GM18526 (cell line): Measurements from ENCODE around the gene MTHFD1L.

Source experiments
- POLR2A ChIP-seq: IDR thresholded peaks from 3 replicates; pipeline ENCODE4 v1.6.1; 2011; ENCODE audit not compliant: insufficient read length; ENCODE audit errors: extremely low read depth

Gene MTHFD1L

GRCh38 chr6:150914372-150914771 lies 48.9 kb downstream of the MTHFD1L start:
- no peak for TF ChIP-seq POLR2A

- no peak for TF ChIP-seq POLR2A
These were observed 49.8 kb downstream of the MTHFD1L start for GRCh38 chr6:150915131-150915879.

GRCh38 chr6:150915880-150916265 lies 50.4 kb downstream of the MTHFD1L start:
- no peak for TF ChIP-seq POLR2A

GRCh38 chr6:150919938-150920337 lies 54.4 kb downstream of the MTHFD1L start:
- TF ChIP-seq POLR2A, result no peak

- TF ChIP-seq POLR2A, result no peak
These were observed 56.6 kb downstream of the MTHFD1L start for GRCh38 chr6:150922137-150922536.

GRCh38 chr6:150924808-150925589 lies 59.5 kb downstream of the MTHFD1L start:
- TF ChIP-seq POLR2A, result no peak

- no peak for TF ChIP-seq POLR2A
These were observed 60.1 kb downstream of the MTHFD1L start for GRCh38 chr6:150925590-150925928.

- no peak for TF ChIP-seq POLR2A
These were observed 60.5 kb downstream of the MTHFD1L start for GRCh38 chr6:150925976-150926375.

- TF ChIP-seq POLR2A, result no peak
These were observed 63.4 kb downstream of the MTHFD1L start for GRCh38 chr6:150928882-150929281.

GRCh38 chr6:150929416-150929815 lies 63.9 kb downstream of the MTHFD1L start:
- no peak for TF ChIP-seq POLR2A

GRCh38 chr6:150930841-150931240 lies 65.3 kb downstream of the MTHFD1L start:
- TF ChIP-seq POLR2A, result no peak

- no peak for TF ChIP-seq POLR2A
These were observed 65.9 kb downstream of the MTHFD1L start for GRCh38 chr6:150931405-150931804.

- no peak for TF ChIP-seq POLR2A
These were observed 67.5 kb downstream of the MTHFD1L start for GRCh38 chr6:150932996-150933395.

- no peak for TF ChIP-seq POLR2A
These were observed 68.9 kb downstream of the MTHFD1L start for GRCh38 chr6:150934380-150934779.

GRCh38 chr6:150936021-150936555 lies 70.6 kb downstream of the MTHFD1L start:
- TF ChIP-seq POLR2A, result no peak
